WTC11 (cell line): Measurements from ENCODE around the gene GRAMD1B.
"Not testable (repeated sequence)": the region's sequence is repeated elsewhere in the genome, so short reads cannot be mapped to it uniquely, and the experiment has no call there.

ENCODE experiments used
- ATF1 ChIP-seq: sonication (generic); formaldehyde crosslinking; IDR thresholded peaks from 2 replicates; pipeline ENCODE4 v1.8.1; 2023; ENCODE audit warnings: mild to moderate bottlenecking, moderate library complexity, missing genetic modification reagents
- CBFB ChIP-seq: sonication (generic); formaldehyde crosslinking; IDR thresholded peaks from 2 replicates; pipeline ENCODE4 v1.8.1; 2022; ENCODE audit warnings: mild to moderate bottlenecking, low read depth, missing genetic modification reagents
- FOXP1 ChIP-seq: sonication (generic); formaldehyde crosslinking; IDR thresholded peaks from 2 replicates; pipeline ENCODE4 v1.8.0; 2022; ENCODE audit warnings: missing genetic modification reagents, mild to moderate bottlenecking, moderate library complexity, borderline replicate concordance
- JUN ChIP-seq: sonication (generic); formaldehyde crosslinking; IDR thresholded peaks from 2 replicates; pipeline ENCODE4 v1.8.0; 2023; ENCODE audit warnings: mild to moderate bottlenecking, missing genetic modification reagents
- NFE2L1 ChIP-seq: sonication (generic); formaldehyde crosslinking; IDR thresholded peaks from 2 replicates; pipeline ENCODE4 v1.8.1; 2023; ENCODE audit warnings: missing genetic modification reagents
- ZNF138 ChIP-seq: sonication (generic); formaldehyde crosslinking; conservative IDR thresholded peaks from 2 replicates; pipeline ENCODE4 v1.8.1; 2022; ENCODE audit warnings: mild to moderate bottlenecking, moderate library complexity, missing genetic modification reagents
- ZNF263 ChIP-seq: sonication (generic); formaldehyde crosslinking; IDR thresholded peaks from 2 replicates; pipeline ENCODE4 v1.8.1; 2022; ENCODE audit warnings: low read depth, mild to moderate bottlenecking, moderate library complexity, missing genetic modification reagents
- TF ChIP-seq, protein P1 (sequence below): fragments of 200-600 bp; IDR thresholded peaks from 2 replicates; pipeline ENCODE4 v1.8.0; 2022; ENCODE audit warnings: antibody characterized with exemption
- TF ChIP-seq, protein P2 (sequence below): sonication (generic); formaldehyde crosslinking; IDR thresholded peaks from 2 replicates; pipeline ENCODE4 v1.8.0; 2022; ENCODE audit warnings: mild to moderate bottlenecking, missing genetic modification reagents
- TF ChIP-seq, protein P3 (sequence below): sonication (generic); formaldehyde crosslinking; IDR thresholded peaks from 2 replicates; pipeline ENCODE4 v1.8.0; 2022; ENCODE audit warnings: mild to moderate bottlenecking, missing genetic modification reagents
- TF ChIP-seq, protein P4 (sequence below): sonication (generic); formaldehyde crosslinking; IDR thresholded peaks from 2 replicates; pipeline ENCODE4 v1.8.0; 2023; ENCODE audit warnings: missing genetic modification reagents
- TF ChIP-seq, protein P5 (sequence below): sonication (generic); formaldehyde crosslinking; IDR thresholded peaks from 2 replicates; pipeline ENCODE4 v1.8.1; 2023; ENCODE audit warnings: mild to moderate bottlenecking, missing genetic modification reagents
- TF ChIP-seq, protein P6 (sequence below): fragments of 250-450 bp; sonication (Bioruptor Pico); IDR thresholded peaks from 2 replicates; pipeline ENCODE4 v1.8.0; 2021; ENCODE audit warnings: mild to moderate bottlenecking

DNA sequence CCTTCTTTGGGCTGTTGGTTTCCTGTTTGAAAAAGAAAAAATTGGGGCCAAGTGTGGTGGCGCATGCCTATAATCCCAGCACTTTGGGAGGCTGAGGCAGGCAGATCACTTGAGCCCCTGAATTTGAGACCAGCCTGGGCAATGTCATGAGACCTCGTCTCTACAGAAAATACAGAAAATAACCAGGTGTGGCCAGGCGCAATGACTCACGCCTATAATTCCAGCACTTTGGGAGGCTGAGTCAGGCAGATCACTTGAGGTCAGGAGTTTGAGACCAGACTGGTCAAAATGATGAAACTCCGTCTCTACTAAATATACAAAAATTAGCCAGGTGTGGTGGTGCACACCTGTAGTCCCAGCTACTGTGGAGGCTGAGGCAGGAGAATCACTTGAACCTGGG, 26.4 kb downstream of the GRAMD1B start:
- TF ChIP-seq, protein P1, sequence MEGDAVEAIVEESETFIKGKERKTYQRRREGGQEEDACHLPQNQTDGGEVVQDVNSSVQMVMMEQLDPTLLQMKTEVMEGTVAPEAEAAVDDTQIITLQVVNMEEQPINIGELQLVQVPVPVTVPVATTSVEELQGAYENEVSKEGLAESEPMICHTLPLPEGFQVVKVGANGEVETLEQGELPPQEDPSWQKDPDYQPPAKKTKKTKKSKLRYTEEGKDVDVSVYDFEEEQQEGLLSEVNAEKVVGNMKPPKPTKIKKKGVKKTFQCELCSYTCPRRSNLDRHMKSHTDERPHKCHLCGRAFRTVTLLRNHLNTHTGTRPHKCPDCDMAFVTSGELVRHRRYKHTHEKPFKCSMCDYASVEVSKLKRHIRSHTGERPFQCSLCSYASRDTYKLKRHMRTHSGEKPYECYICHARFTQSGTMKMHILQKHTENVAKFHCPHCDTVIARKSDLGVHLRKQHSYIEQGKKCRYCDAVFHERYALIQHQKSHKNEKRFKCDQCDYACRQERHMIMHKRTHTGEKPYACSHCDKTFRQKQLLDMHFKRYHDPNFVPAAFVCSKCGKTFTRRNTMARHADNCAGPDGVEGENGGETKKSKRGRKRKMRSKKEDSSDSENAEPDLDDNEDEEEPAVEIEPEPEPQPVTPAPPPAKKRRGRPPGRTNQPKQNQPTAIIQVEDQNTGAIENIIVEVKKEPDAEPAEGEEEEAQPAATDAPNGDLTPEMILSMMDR, result not testable (repeated sequence)
- TF ChIP-seq NFE2L1 (CRISPR knock-in tag); FOXP1; ATF1 (CRISPR knock-in tag); ZNF138 (CRISPR knock-in tag); JUN (CRISPR knock-in tag); ZNF263 (CRISPR knock-in tag); CBFB (CRISPR knock-in tag): not testable (repeated sequence)
- TF ChIP-seq, protein P2, sequence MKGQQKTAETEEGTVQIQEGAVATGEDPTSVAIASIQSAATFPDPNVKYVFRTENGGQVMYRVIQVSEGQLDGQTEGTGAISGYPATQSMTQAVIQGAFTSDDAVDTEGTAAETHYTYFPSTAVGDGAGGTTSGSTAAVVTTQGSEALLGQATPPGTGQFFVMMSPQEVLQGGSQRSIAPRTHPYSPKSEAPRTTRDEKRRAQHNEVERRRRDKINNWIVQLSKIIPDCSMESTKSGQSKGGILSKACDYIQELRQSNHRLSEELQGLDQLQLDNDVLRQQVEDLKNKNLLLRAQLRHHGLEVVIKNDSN, result not testable (repeated sequence)
- TF ChIP-seq, protein P3, sequence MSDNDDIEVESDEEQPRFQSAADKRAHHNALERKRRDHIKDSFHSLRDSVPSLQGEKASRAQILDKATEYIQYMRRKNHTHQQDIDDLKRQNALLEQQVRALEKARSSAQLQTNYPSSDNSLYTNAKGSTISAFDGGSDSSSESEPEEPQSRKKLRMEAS (CRISPR knock-in tag), result not testable (repeated sequence)
- TF ChIP-seq, protein P4, sequence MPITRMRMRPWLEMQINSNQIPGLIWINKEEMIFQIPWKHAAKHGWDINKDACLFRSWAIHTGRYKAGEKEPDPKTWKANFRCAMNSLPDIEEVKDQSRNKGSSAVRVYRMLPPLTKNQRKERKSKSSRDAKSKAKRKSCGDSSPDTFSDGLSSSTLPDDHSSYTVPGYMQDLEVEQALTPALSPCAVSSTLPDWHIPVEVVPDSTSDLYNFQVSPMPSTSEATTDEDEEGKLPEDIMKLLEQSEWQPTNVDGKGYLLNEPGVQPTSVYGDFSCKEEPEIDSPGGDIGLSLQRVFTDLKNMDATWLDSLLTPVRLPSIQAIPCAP (CRISPR knock-in tag), result not testable (repeated sequence)
- TF ChIP-seq, protein P5, sequence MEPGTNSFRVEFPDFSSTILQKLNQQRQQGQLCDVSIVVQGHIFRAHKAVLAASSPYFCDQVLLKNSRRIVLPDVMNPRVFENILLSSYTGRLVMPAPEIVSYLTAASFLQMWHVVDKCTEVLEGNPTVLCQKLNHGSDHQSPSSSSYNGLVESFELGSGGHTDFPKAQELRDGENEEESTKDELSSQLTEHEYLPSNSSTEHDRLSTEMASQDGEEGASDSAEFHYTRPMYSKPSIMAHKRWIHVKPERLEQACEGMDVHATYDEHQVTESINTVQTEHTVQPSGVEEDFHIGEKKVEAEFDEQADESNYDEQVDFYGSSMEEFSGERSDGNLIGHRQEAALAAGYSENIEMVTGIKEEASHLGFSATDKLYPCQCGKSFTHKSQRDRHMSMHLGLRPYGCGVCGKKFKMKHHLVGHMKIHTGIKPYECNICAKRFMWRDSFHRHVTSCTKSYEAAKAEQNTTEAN (CRISPR knock-in tag), result not testable (repeated sequence)
- TF ChIP-seq, protein P6, sequence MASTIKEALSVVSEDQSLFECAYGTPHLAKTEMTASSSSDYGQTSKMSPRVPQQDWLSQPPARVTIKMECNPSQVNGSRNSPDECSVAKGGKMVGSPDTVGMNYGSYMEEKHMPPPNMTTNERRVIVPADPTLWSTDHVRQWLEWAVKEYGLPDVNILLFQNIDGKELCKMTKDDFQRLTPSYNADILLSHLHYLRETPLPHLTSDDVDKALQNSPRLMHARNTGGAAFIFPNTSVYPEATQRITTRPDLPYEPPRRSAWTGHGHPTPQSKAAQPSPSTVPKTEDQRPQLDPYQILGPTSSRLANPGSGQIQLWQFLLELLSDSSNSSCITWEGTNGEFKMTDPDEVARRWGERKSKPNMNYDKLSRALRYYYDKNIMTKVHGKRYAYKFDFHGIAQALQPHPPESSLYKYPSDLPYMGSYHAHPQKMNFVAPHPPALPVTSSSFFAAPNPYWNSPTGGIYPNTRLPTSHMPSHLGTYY (CRISPR knock-in tag), result not testable (repeated sequence)
